ENCODE measurements around the gene EPN3. TPM values are rescaled to one million over a fixed set of nuclear protein-coding genes. Genes with fewer than 3 reads are reported as not detected.

Gene EPN3
- total RNA-seq, 4 donors from 2014 or later, result not detected

GRCh38 chr17:50524838-50525237, 7.7 kb upstream of the EPN3 start:
- 97% methylated on average over 12 of the region's 18 CpGs for WGBS
- intact Hi-C loops (cut with DNase I), result no loop called here
- TF ChIP-seq EP300 (IDR thresholded peaks at IDR 0.05) (no peak), POLR2AphosphoS5 (IDR thresholded peaks at IDR 0.05) (no peak), CTCF (IDR thresholded peaks at IDR 0.05) (no peak), POLR2A (IDR thresholded peaks at IDR 0.05; ENCODE audit: low read depth) (no peak)

DNA sequence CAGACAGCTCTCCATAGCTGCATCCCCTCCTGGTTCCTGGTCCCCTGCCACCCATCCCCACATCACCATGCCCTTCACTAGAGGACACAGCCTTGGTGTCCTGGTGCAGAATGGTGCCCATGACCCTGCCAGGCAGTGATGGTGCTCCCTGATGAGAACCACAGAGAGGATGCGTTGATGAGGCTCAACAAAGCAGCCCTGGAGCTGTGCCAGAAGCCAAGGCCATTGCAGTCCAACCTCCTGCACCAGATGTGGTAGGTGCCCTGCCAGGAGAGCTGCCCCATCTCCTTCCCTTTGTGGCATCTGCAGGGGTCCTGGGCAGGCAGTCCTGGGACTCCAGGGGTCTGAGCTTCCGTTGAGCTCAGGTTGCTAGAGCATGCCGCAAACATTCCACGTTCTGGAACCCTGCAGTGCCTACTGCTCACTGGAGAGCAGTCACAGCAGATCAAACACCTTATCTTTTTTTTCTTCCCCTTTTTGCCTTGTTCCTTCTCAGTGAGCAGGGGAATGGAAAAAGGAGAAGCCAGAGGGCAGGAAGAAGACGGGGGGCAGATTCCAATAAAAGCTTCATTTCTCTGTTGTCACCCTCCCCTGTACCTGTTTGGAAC, 5.3 kb upstream of the EPN3 start:
- Histone ChIP-seq H3K4me3 (no peak overlapping the region), H3K27me3 (peaks cover 0 to 43% (median 13%) of the 10 kb centered on the region in 4 donors), H3K9me3 (no peaks in the 10 kb centered on the region), H3K4me1 (peaks cover 0 to 4% (median 2%) of the 10 kb centered on the region in 4 donors), H3K27ac (replicated peaks in 1 of 4) (no peak overlapping the region), H3K36me3 (no peaks in the 10 kb centered on the region)
- no peak for DNase-seq (ENCODE audit: extremely low spot score)
- intact Hi-C loops (cut with DNase I), result no loop called here
- TF ChIP-seq POLR2AphosphoS5 (IDR thresholded peaks at IDR 0.05), result no peak
- TF ChIP-seq POLR2A (IDR thresholded peaks at IDR 0.05; ENCODE audit: low read depth), result no peak
- no peak for TF ChIP-seq EP300 (IDR thresholded peaks at IDR 0.05)
- TF ChIP-seq CTCF (IDR thresholded peaks at IDR 0.05), result no peak
- WGBS, result 62% methylated on average over 5 of the region's 5 CpGs

More at GRCh38 chr17:50524838-50525237, 7.7 kb upstream of the EPN3 start:
- no peak overlapping the region for H3K4me3 ChIP-seq
- DNase-seq (ENCODE audit: extremely low spot score), result no peak
- no peak overlapping the region for H3K27ac ChIP-seq (replicated peaks in 1 of 4)
- H3K9me3 ChIP-seq, result no peaks in the 10 kb centered on the region
- H3K27me3 ChIP-seq, result peaks cover 0 to 18% (median 0%) of the 10 kb centered on the region in 4 donors
- H3K4me1 ChIP-seq, result no peaks in the 10 kb centered on the region
- no peaks in the 10 kb centered on the region for H3K36me3 ChIP-seq

- 100% methylated on average over 1 of the region's 4 CpGs for WGBS
- TF ChIP-seq CTCF (IDR thresholded peaks at IDR 0.05) (no peak), POLR2AphosphoS5 (IDR thresholded peaks at IDR 0.05) (no peak), EP300 (IDR thresholded peaks at IDR 0.05) (no peak), POLR2A (IDR thresholded peaks at IDR 0.05; ENCODE audit: low read depth) (no peak)
- Histone ChIP-seq H3K9me3 (no peaks in the 10 kb centered on the region), H3K27ac (replicated peaks in 1 of 4) (no peak overlapping the region), H3K27me3 (peaks cover 0 to 50% (median 20%) of the 10 kb centered on the region in 4 donors), H3K4me3 (no peak overlapping the region), H3K4me1 (peaks cover 7 to 12% (median 10%) of the 10 kb centered on the region in 4 donors), H3K36me3 (no peaks in the 10 kb centered on the region)
- intact Hi-C loops (cut with DNase I), result no loop called here
- DNase-seq (ENCODE audit: extremely low spot score), result no peak
These were observed 4.5 kb upstream of the EPN3 start for GRCh38 chr17:50527949-50528474.

DNA sequence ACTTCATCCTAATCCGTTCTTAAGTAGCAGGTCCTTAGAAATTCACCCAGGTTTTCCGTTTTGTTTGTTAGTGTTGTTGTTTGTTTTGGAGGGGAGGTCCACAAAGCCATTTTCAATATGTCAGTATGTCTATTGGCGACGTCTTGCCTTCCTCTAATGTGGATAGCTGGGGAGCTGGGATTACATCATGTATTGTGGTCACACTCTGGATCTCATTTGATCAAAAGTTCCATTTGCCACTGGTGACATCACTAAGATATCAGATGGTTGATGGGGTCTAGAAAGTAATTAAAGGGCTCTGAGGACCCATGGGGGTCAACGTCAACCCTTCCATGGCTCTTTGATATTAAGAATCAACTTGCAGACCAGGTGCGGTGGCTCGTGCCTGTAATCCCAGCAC, 2.7 kb upstream of the EPN3 start:
- Histone ChIP-seq H3K27ac (replicated peaks in 1 of 4) (no peak overlapping the region), H3K27me3 (peaks cover 0 to 69% (median 29%) of the 10 kb centered on the region in 4 donors), H3K4me3 (no peak overlapping the region), H3K9me3 (no peaks in the 10 kb centered on the region), H3K4me1 (peaks cover 18 to 27% (median 21%) of the 10 kb centered on the region in 4 donors), H3K36me3 (no peaks in the 10 kb centered on the region)
- TF ChIP-seq POLR2AphosphoS5 (IDR thresholded peaks at IDR 0.05), result no peak
- no peak for TF ChIP-seq POLR2A (IDR thresholded peaks at IDR 0.05; ENCODE audit: low read depth)
- no peak for TF ChIP-seq CTCF (IDR thresholded peaks at IDR 0.05)
- no peak for TF ChIP-seq EP300 (IDR thresholded peaks at IDR 0.05)
- intact Hi-C loops (cut with DNase I), result no loop called here
- WGBS, result 91% methylated on average over 7 of the region's 7 CpGs
- DNase-seq (ENCODE audit: extremely low spot score), result no peak
